OCI-LY3 (cell line): ENCODE results near the gene TYMP.

Experiments
- H2AFZ ChIP-seq: fragments of 200-600, 300-600 bp; shearing (Covaris generic); 2 replicates; pipeline ENCODE4 v1.6.0; 2014; ENCODE audit warnings: antibody characterized with exemption, low read depth, low read length
- H3K27ac ChIP-seq: fragments of 200-600, 300-600 bp; sonication (generic); 2 replicates; pipeline ENCODE4 v1.5.1; 2014; ENCODE audit warnings: mild to moderate bottlenecking, low read length, moderate library complexity, mixed read lengths
- H3K27me3 ChIP-seq: fragments of 200-600, 300-600 bp; sonication (generic); 2 replicates; pipeline ENCODE4 v1.6.1; 2014; ENCODE audit warnings: low read depth, low read length, mixed read lengths
- H3K36me3 ChIP-seq: fragments of 200-600, 300-600 bp; sonication (generic); replicated peaks from 2 replicates; pipeline ENCODE3; 2014; ENCODE audit warnings: low read depth, low read length, mixed read lengths
- H3K4me1 ChIP-seq: fragments of 300-600, 200-600 bp; sonication (generic); 2 replicates; pipeline ENCODE4 v1.6.1; 2014; ENCODE audit warnings: low read length, mixed read lengths
- H3K4me2 ChIP-seq: fragments of 200-600, 300-600 bp; sonication (generic); 2 replicates; pipeline ENCODE4 v1.6.1; 2014; ENCODE audit warnings: low read length, mixed read lengths
- H3K4me3 ChIP-seq: fragments of 300-600, 200-600 bp; sonication (generic); 2 replicates; pipeline ENCODE4 v1.5.1; 2014; ENCODE audit warnings: antibody characterized with exemption, mild to moderate bottlenecking, low read length, moderate library complexity
- H3K79me2 ChIP-seq: fragments of 300-600, 200-600 bp; shearing (Covaris generic); 2 replicates; pipeline ENCODE4 v1.6.1; 2014; ENCODE audit warnings: mild to moderate bottlenecking, low read length, mixed read lengths
- H3K9ac ChIP-seq: fragments of 300-600, 200-600 bp; shearing (Covaris generic); 2 replicates; pipeline ENCODE4 v1.6.0; 2014; ENCODE audit warnings: mild to moderate bottlenecking, low read length, moderate library complexity
- H3K9me3 ChIP-seq: fragments of 200-600, 300-600 bp; shearing (Covaris generic); 2 replicates; pipeline ENCODE4 v1.6.1; 2014; ENCODE audit warnings: low read length, mixed read lengths; ENCODE audit not compliant: insufficient read depth
- H4K20me1 ChIP-seq: fragments of 200-600, 300-600 bp; sonication (generic); 2 replicates; pipeline ENCODE4 v1.6.1; 2016; ENCODE audit warnings: low read length, mixed read lengths; ENCODE audit not compliant: insufficient read depth
- CTCF ChIP-seq: fragments of 200-600, 300-600 bp; sonication (generic); IDR thresholded peaks from 2 replicates; pipeline ENCODE4 v1.5.1; 2014; ENCODE audit warnings: antibody characterized with exemption, low read length, low read depth
- EZH2phosphoT487 ChIP-seq: fragments of 200-600 bp; shearing (Covaris generic); IDR thresholded peaks from 2 replicates; pipeline ENCODE4 v1.6.1; 2018; ENCODE audit warnings: antibody characterized with exemption, mixed run types, low read depth

TYMP gene

GRCh38 chr22:50573491-50574382, 43.9 kb upstream of the TYMP start:
- H2AFZ ChIP-seq: no peak overlapping the region
- no peak overlapping the region for H3K27ac ChIP-seq
- no peaks in the 10 kb centered on the region for H4K20me1 ChIP-seq
- no peak overlapping the region for H3K9ac ChIP-seq
- H3K36me3 ChIP-seq: peaks cover 4% of the 10 kb centered on the region
- no peaks in the 10 kb centered on the region for H3K4me1 ChIP-seq
- no peaks in the 10 kb centered on the region for H3K9me3 ChIP-seq
- no peak overlapping the region for H3K4me3 ChIP-seq
- H3K27me3 ChIP-seq: no peaks in the 10 kb centered on the region
- TF ChIP-seq CTCF (no peak), EZH2phosphoT487 (no peak)
- no peaks in the 10 kb centered on the region for H3K79me2 ChIP-seq
- H3K4me2 ChIP-seq: no peak overlapping the region

DNA sequence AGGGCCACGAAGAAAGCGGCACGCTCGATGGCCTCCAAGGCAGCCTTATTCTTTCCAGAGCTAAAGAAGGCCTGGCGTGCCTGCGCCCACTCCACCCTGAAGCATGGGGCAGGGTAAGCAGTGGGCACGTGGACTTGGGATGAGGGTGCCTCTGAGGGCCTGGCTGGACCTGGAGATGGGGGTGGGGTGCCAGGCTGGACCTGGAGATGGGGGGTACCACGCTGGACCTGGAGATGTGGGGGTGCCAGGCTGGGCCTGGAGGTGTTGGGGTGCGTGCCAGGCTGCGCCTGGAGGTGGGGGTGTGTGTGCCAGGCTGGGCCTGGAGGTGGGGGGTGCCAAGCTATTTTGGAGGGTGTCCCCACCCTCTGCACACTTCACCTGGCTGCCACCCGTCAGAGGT, 43.2 kb upstream of the TYMP start:
- Histone ChIP-seq H3K79me2 (no peaks in the 10 kb centered on the region), H3K36me3 (peaks cover 4% of the 10 kb centered on the region), H3K9me3 (no peaks in the 10 kb centered on the region), H2AFZ (no peak overlapping the region), H3K27me3 (no peaks in the 10 kb centered on the region), H3K4me1 (no peaks in the 10 kb centered on the region), H4K20me1 (no peaks in the 10 kb centered on the region), H3K27ac (no peak overlapping the region), H3K4me2 (no peak overlapping the region), H3K4me3 (no peak overlapping the region), H3K9ac (no peak overlapping the region)
- TF ChIP-seq CTCF: no peak
- TF ChIP-seq EZH2phosphoT487: no peak

DNA sequence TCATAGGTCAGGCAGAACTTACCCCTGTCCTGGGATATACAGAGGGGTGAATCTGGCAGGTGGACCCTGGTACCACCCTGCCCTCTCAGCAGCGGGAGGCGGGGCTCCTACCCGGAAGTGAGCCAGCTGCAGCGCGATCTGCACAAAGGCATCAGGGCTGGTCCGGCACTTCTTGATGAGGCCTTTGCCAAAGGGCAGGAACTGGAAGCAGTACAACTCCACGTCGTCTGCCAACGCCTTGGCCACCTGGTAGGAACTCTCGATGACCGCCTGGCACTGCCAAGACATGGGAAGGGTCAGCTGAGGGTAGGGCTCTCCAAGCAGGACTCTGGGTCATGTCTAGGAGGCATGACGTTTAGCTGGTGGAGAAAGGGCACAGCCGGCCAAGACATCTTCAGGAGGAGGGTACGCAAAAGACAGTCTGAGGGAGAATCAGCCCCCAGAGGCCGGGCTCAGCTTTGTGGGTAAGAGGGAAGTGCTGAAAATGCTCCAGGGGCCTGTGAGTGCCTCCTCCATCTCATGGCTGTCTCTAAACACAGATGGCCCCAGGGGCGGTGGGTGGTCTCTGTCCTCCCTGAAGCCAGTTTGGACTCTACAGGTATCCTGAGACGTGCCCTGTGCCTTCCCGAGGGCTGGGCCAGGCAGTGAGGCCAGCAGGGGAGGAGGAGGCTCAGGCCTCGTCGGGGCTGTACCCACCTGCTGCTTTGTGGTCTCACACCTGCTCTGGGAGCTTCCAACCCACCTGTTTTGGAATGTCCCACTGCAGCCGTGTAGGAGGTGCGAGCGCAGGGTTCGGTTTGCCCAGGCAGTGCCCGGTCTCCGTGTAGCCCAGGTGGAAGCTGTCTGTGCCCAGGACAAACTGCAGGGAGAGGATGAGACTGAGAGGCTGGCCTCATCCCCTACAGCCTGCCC, 41.7 kb upstream of the TYMP start:
- H3K4me2 ChIP-seq: no peak overlapping the region
- H3K9ac ChIP-seq: no peak overlapping the region
- TF ChIP-seq EZH2phosphoT487 (no peak), CTCF (no peak)
- no peaks in the 10 kb centered on the region for H3K79me2 ChIP-seq
- H3K36me3 ChIP-seq: peaks cover 6% of the 10 kb centered on the region
- H3K27me3 ChIP-seq: no peaks in the 10 kb centered on the region
- no peaks in the 10 kb centered on the region for H3K9me3 ChIP-seq
- H3K4me1 ChIP-seq: no peaks in the 10 kb centered on the region
- no peak overlapping the region for H2AFZ ChIP-seq
- H3K4me3 ChIP-seq: no peak overlapping the region
- H4K20me1 ChIP-seq: no peaks in the 10 kb centered on the region
- H3K27ac ChIP-seq: no peak overlapping the region

DNA sequence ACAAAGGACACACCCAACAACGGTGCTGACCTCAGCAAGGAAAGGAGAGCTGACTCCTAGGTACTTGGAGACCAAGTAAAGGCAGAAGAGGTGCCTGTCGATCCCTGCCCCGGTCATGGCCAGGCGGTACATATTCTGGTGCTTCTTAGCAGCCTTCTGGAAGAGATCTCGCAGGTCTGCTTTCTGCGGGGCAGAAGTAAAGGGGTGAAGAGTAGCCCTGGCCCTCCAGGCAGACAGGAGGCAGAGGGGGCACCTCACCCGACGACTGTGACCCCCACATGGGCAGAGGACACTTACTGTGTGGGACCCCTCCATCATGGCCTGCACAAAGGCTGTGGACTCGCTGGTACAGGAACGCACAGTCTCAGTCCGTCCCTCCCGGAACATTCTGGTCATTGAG, 41.0 kb upstream of the TYMP start:
- TF ChIP-seq CTCF: no peak
- TF ChIP-seq EZH2phosphoT487: no peak
- Histone ChIP-seq H3K4me3 (no peak overlapping the region), H3K9ac (no peak overlapping the region), H3K9me3 (no peaks in the 10 kb centered on the region), H2AFZ (no peak overlapping the region), H3K4me1 (no peaks in the 10 kb centered on the region), H3K27ac (no peak overlapping the region), H4K20me1 (no peaks in the 10 kb centered on the region), H3K4me2 (no peak overlapping the region), H3K27me3 (no peaks in the 10 kb centered on the region), H3K79me2 (no peaks in the 10 kb centered on the region), H3K36me3 (peaks cover 6% of the 10 kb centered on the region)
